OCI-LY7 (cell line): ENCODE data around the gene POU2AF2. TPM values are rescaled to one million over a fixed set of nuclear protein-coding genes. Genes with fewer than 3 reads are reported as not detected.

Source experiments
- BruUV-seq: library from RNA; stranded (reverse); fragments of 400-500 nt; replicated peaks from 2 replicates; lab custom pipeline; 2021; lab: Mats Ljungman, UMichigan
- CTCF ChIA-PET: fragments of 300-600 bp; sonication (Branson Sonifier 250); formaldehyde crosslinking; loops from one replicate; lab custom pipeline; 2022; ENCODE audit warnings: antibody characterized with exemption; ENCODE audit not compliant: unreplicated experiment; lab: Charles Lee
- POLR2A ChIA-PET: fragments of 300-600 bp; sonication (Branson Sonifier 250); formaldehyde crosslinking; loops from one replicate; lab custom pipeline; 2022; ENCODE audit warnings: antibody characterized with exemption; lab: Charles Lee
- DNase-seq: peaks from one replicate; pipeline ENCODE4 v3.0.0-alpha.2; 2015; ENCODE audit warnings: low spot score
- H2AFZ ChIP-seq: fragments of 200-600 bp; sonication (generic), shearing (Covaris generic); 2 replicates; pipeline ENCODE4 v1.6.1; 2014; ENCODE audit warnings: mild to moderate bottlenecking, antibody characterized with exemption, low read length, moderate library complexity
- H3K27ac ChIP-seq: fragments of 200-600 bp; sonication (generic); 2 replicates; pipeline ENCODE4 v1.5.1; 2014; ENCODE audit warnings: mixed run types, low read depth, mild to moderate bottlenecking, moderate library complexity, low read length, inconsistent platforms; ENCODE audit not compliant: poor library complexity, severe bottlenecking
- H3K36me3 ChIP-seq: fragments of 200-600 bp; sonication (generic); 2 replicates; pipeline ENCODE4 v1.6.1; 2014; ENCODE audit warnings: mild to moderate bottlenecking, antibody characterized with exemption, low read length, moderate library complexity, mixed read lengths; ENCODE audit not compliant: insufficient read depth
- H3K4me1 ChIP-seq: fragments of 200-600 bp; sonication (generic); 2 replicates; pipeline ENCODE4 v1.5.1; 2014; ENCODE audit warnings: mild to moderate bottlenecking, low read length; ENCODE audit not compliant: insufficient read depth, poor library complexity, severe bottlenecking
- H3K4me2 ChIP-seq: fragments of 200-600 bp; sonication (generic); 2 replicates; pipeline ENCODE4 v1.6.1; 2014; ENCODE audit warnings: mild to moderate bottlenecking, low read length
- H3K4me3 ChIP-seq: fragments of 200-600 bp; sonication (generic); 2 replicates; pipeline ENCODE4 v1.5.1; 2014; ENCODE audit warnings: mild to moderate bottlenecking, low read depth, low read length; ENCODE audit not compliant: poor library complexity, severe bottlenecking
- H3K79me2 ChIP-seq: fragments of 200-600 bp; sonication (generic); 2 replicates; pipeline ENCODE4 v1.6.1; 2016; ENCODE audit warnings: low read depth, mild to moderate bottlenecking, low read length, moderate library complexity, mixed read lengths; ENCODE audit not compliant: insufficient read depth
- H3K9me2 ChIP-seq: fragments of 200-600 bp; sonication (generic); 2 replicates; pipeline ENCODE4 v1.6.1; 2016; ENCODE audit warnings: mild to moderate bottlenecking, low read length, mixed read lengths; ENCODE audit not compliant: insufficient read depth
- H3K9me3 ChIP-seq: fragments of 200-600 bp; sonication (generic); 2 replicates; pipeline ENCODE4 v1.6.1; 2014; ENCODE audit warnings: mild to moderate bottlenecking, mixed run types, low read length, mixed read lengths
- H4K20me1 ChIP-seq: fragments of 200-600 bp; sonication (generic); 2 replicates; pipeline ENCODE4 v1.6.1; 2014; ENCODE audit warnings: mild to moderate bottlenecking, antibody characterized with exemption, low read length, moderate library complexity, mixed read lengths; ENCODE audit not compliant: insufficient read depth
- CTCF ChIP-seq: fragments of 200-600 bp; sonication (generic); conservative IDR thresholded peaks from 2 replicates; pipeline ENCODE4 v1.5.1; 2014; ENCODE audit warnings: mild to moderate bottlenecking, antibody characterized with exemption, low read length, moderate library complexity, mixed read lengths
- EZH2phosphoT487 ChIP-seq: fragments of 200-600 bp; sonication (generic); IDR thresholded peaks from 2 replicates; pipeline ENCODE4 v1.6.1; 2018; ENCODE audit warnings: low read depth, borderline replicate concordance, mild to moderate bottlenecking, mixed run types, antibody characterized with exemption, low read length, moderate library complexity, mixed read lengths
- intact Hi-C: fragments of 100-400 bp; cut with micrococcal nuclease; formaldehyde crosslinking; loops from one replicate; pipeline ENCODE4 v1.10.0; 2022; ENCODE audit not compliant: unreplicated experiment
- total RNA-seq, 2 experiments: library from RNA; depleted of rRNA in 1 of 2; stranded (reverse); fragments of >200 nt in 1 of 2; shearing (Covaris generic) in 1 of 2; gene quantifications; 2 replicates each; pipeline ENCODE4 v1.2.3, GENCODE V29; 2014 to 2022

Gene POU2AF2
- total RNA-seq, 2 experiments from 2014 or later: not detected

- peak overlapping the region; percentile 8; the same call in 1 of the 2 replicates for H2AFZ ChIP-seq
- POLR2A ChIA-PET: interaction anchor here (0.7 to 1.6 kb wide), 4 partner anchors 9 to 18 kb away, joined by 3 to 4 read pairs (median 3); no protein-coding TSS in a partner anchor
- no peaks in the 10 kb centered on the region for H3K9me2 ChIP-seq
- no peak for TF ChIP-seq EZH2phosphoT487
- TF ChIP-seq CTCF: no peak
- no peak overlapping the region for H3K27ac ChIP-seq
- no peaks in the 10 kb centered on the region for H3K36me3 ChIP-seq
- DNase-seq: no peak
- CTCF ChIA-PET: no interaction called here
- intact Hi-C loops: no loop called here
- no peaks in the 10 kb centered on the region for H3K79me2 ChIP-seq
- H4K20me1 ChIP-seq: no peaks in the 10 kb centered on the region
- H3K4me1 ChIP-seq: peaks cover 21% of the 10 kb centered on the region
- no peak overlapping the region for H3K4me3 ChIP-seq
- BruUV-seq: no TSS peak
- peak overlapping the region; percentile 6; the same call in 1 of the 2 replicates for H3K4me2 ChIP-seq
- no peaks in the 10 kb centered on the region for H3K9me3 ChIP-seq
Observed at GRCh38 chr11:111253630-111254029, 8.1 kb downstream of the POU2AF2 start.

GRCh38 chr11:111258046-111258445 lies 12.5 kb downstream of the POU2AF2 start:
- no peaks in the 10 kb centered on the region for H3K36me3 ChIP-seq
- H3K27ac ChIP-seq: no peak overlapping the region
- H3K4me1 ChIP-seq: peaks cover 11% of the 10 kb centered on the region
- H4K20me1 ChIP-seq: no peaks in the 10 kb centered on the region
- DNase-seq: no peak
- no TSS peak for BruUV-seq
- no peak overlapping the region for H3K4me3 ChIP-seq
- ChIA-PET CTCF (interaction anchor here (0.6 kb wide), 1 partner anchor 8 kb away, joined by 4 read pairs; no protein-coding TSS in a partner anchor), POLR2A (no interaction called here)
- no peak overlapping the region for H2AFZ ChIP-seq
- H3K4me2 ChIP-seq: no peak overlapping the region
- H3K79me2 ChIP-seq: no peaks in the 10 kb centered on the region
- no peaks in the 10 kb centered on the region for H3K9me2 ChIP-seq
- H3K9me3 ChIP-seq: no peaks in the 10 kb centered on the region
- intact Hi-C loops: no loop called here
- TF ChIP-seq EZH2phosphoT487 (no peak), CTCF (no peak)

GRCh38 chr11:111259896-111260295 lies 14.4 kb downstream of the POU2AF2 start:
- no peak overlapping the region for H3K27ac ChIP-seq
- no peak for DNase-seq
- H3K9me3 ChIP-seq: no peaks in the 10 kb centered on the region
- ChIA-PET CTCF (no interaction called here), POLR2A (interaction anchor here (1.1 kb wide), 1 partner anchor 12 kb away, joined by 4 read pairs; no protein-coding TSS in a partner anchor)
- H3K9me2 ChIP-seq: no peaks in the 10 kb centered on the region
- no peak for TF ChIP-seq EZH2phosphoT487
- no peaks in the 10 kb centered on the region for H4K20me1 ChIP-seq
- peaks cover 1% of the 10 kb centered on the region for H3K4me1 ChIP-seq
- intact Hi-C loops: no loop called here
- no peak overlapping the region for H3K4me2 ChIP-seq
- H3K4me3 ChIP-seq: no peak overlapping the region
- no TSS peak for BruUV-seq
- H3K79me2 ChIP-seq: no peaks in the 10 kb centered on the region
- no peak overlapping the region for H2AFZ ChIP-seq
- H3K36me3 ChIP-seq: no peaks in the 10 kb centered on the region
